GM12878 (cell line): Measurements from ENCODE around the gene FOLR2. TPM values are rescaled to one million over a fixed set of nuclear protein-coding genes. Genes with fewer than 3 reads are reported as not detected.

Experiments used
- BCLAF1 ChIP-seq: fragments of 450-650 bp; IDR thresholded peaks from 2 replicates; pipeline ENCODE4 v1.6.1; 2017; ENCODE audit warnings: antibody characterized with exemption, mild to moderate bottlenecking, moderate library complexity
- BMI1 ChIP-seq: fragments of 450-650 bp; IDR thresholded peaks from 2 replicates; pipeline ENCODE4 v1.6.1; 2016; ENCODE audit warnings: mild to moderate bottlenecking, moderate library complexity, borderline replicate concordance
- E2F4 ChIP-seq: IDR thresholded peaks from 2 replicates; pipeline ENCODE4 v1.6.1; 2012; ENCODE audit warnings: low read depth, low read length, improper control_type of control experiment
- E4F1 ChIP-seq: fragments of 450-650 bp; IDR thresholded peaks from 2 replicates; pipeline ENCODE4 v1.6.1; 2018; ENCODE audit warnings: borderline replicate concordance, mild to moderate bottlenecking; ENCODE audit not compliant: partially characterized antibody
- EZH2 ChIP-seq: IDR thresholded peaks from 2 replicates; pipeline ENCODE4 v1.6.1; 2012; ENCODE audit warnings: low read depth, mild to moderate bottlenecking, control low read depth, inconsistent platforms, low read length, borderline replicate concordance; ENCODE audit not compliant: control insufficient read depth
- IKZF1 ChIP-seq: fragments of 450-650 bp; conservative IDR thresholded peaks from 2 replicates; pipeline ENCODE4 v1.6.1; 2017; ENCODE audit warnings: antibody characterized with exemption, mild to moderate bottlenecking
- LARP7 ChIP-seq: fragments of 450-650 bp; IDR thresholded peaks from 2 replicates; pipeline ENCODE4 v1.6.1; 2017; ENCODE audit warnings: mild to moderate bottlenecking
- MEF2B ChIP-seq: fragments of 450-650 bp; IDR thresholded peaks from 2 replicates; pipeline ENCODE4 v1.6.1; 2018; ENCODE audit warnings: mild to moderate bottlenecking, moderate library complexity; ENCODE audit not compliant: partially characterized antibody, poor library complexity, severe bottlenecking
- NFYA ChIP-seq: IDR thresholded peaks from 2 replicates; pipeline ENCODE4 v1.6.1; 2011; ENCODE audit warnings: low read depth, mild to moderate bottlenecking, low read length, improper control_type of control experiment, borderline replicate concordance
- REST ChIP-seq: IDR thresholded peaks from 2 replicates; pipeline ENCODE4 v1.6.1; 2012; ENCODE audit warnings: mild to moderate bottlenecking, low read depth, low read length
- RUNX3 ChIP-seq: IDR thresholded peaks from 2 replicates; pipeline ENCODE4 v1.6.1; 2012; ENCODE audit warnings: low read length, inconsistent platforms
- TAF1 ChIP-seq: IDR thresholded peaks from 2 replicates; pipeline ENCODE4 v1.6.1; 2011; ENCODE audit warnings: mild to moderate bottlenecking, low read depth, low read length, borderline replicate concordance
- WRNIP1 ChIP-seq: IDR thresholded peaks from 2 replicates; pipeline ENCODE4 v1.6.1; 2011; ENCODE audit warnings: low read depth, low read length, improper control_type of control experiment, borderline replicate concordance
- ZBTB4 ChIP-seq: fragments of 450-650 bp; formaldehyde crosslinking; IDR thresholded peaks from 2 replicates; pipeline ENCODE4 v1.4.0; 2022; ENCODE audit warnings: mild to moderate bottlenecking, moderate library complexity
- ZNF274 ChIP-seq: IDR thresholded peaks from one replicate; pipeline ENCODE4 v1.8.0; 2011; ENCODE audit not compliant: insufficient read length, insufficient read depth
- polyA plus RNA-seq, 11 experiments: library from polyadenylated mRNA; depleted of rRNA in 4 of 11; unstranded in 6 of 11; stranded (reverse) in 5 of 11; fragments of >200 nt; fragmentation: Nextera tagmentation in 4 of 11; fragmentation: Illumina TruSeq in 1 of 11; extraction: Ambion mirVana in 4 of 11; extraction: Trizol in 1 of 11; gene quantifications; 1 replicate in 1 of 11; 2 replicates in 10 of 11; pipeline versions ENCODE4 v1.2.1 to v1.2.3, GENCODE V29; 2011 to 2016; ENCODE audit warnings: inconsistent platforms in 2 of 11, missing spikeins in 2 of 11, low read depth in 1 of 11
- total RNA-seq, 4 experiments: library from RNA; depleted of rRNA in 3 of 4; stranded (reverse); fragments of >200 nt in 3 of 4; fragmentation: Illumina TruSeq in 1 of 4; extraction: Trizol in 1 of 4; gene quantifications; 2 replicates each; pipeline versions ENCODE4 v1.2.1 to v1.2.3, GENCODE V29; 2013 to 2021

FOLR2 gene
- total and polyA plus RNA-seq, 10 of the 15 experiments (the other 5 are each of a cell fraction or from before 2014, with no cell fraction given), result 0.10 to 11.1 (median 1.9) TPM

- TF ChIP-seq BCLAF1, result no peak
- no peak for TF ChIP-seq REST
- TF ChIP-seq TAF1, result no peak
- no peak for TF ChIP-seq E4F1
- TF ChIP-seq LARP7, result no peak
- no peak for TF ChIP-seq ZNF274
- no peak for TF ChIP-seq RUNX3
- TF ChIP-seq BMI1, result no peak
- TF ChIP-seq ZBTB4, result no peak
- no peak for TF ChIP-seq IKZF1
- no peak for TF ChIP-seq NFYA
- no peak for TF ChIP-seq EZH2
- TF ChIP-seq WRNIP1, result no peak
- TF ChIP-seq MEF2B, result no peak
- no peak for TF ChIP-seq E2F4
- TF ChIP-seq, all 136 proteins: peak for 0
Measured at GRCh38 chr11:72243173-72244059, 26.8 kb downstream of the FOLR2 start (continued).
